Eye (tissue), 1 donor: ENCODE results near the gene PLS3.
"Not testable (repeated sequence)": the region's sequence is repeated elsewhere in the genome, so short reads cannot be mapped to it uniquely, and the experiment has no call there.

Experiments
- DNase-seq: peaks from one replicate; pipeline ENCODE4 v3.0.0-alpha.2; 2015

The PLS3 gene

GRCh38 chrX:115616943-115617563 lies 56.1 kb downstream of the PLS3 start:
- DNase-seq, result no peak

GRCh38 chrX:115622534-115622933 lies 61.6 kb downstream of the PLS3 start:
- no peak for DNase-seq

DNA sequence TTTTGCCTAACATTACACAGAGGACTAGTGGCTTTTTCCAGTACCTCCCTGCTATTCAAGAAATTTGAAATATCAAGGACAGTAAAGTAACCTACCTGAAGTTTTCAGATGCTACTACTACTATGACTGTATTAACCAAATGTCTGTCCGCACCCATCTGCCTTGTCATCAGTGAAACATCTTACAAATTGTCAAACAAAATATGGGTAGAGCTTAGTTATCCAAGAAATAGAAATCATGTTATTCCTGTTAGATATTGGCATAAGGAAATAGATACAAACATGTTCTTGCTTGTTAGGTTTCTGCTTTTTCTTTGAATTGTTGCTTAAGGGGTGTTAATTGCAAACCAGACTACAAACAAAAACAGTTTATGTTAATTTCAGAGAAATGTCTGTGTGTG lies 63.9 kb downstream of the PLS3 start:
- DNase-seq, result no peak

DNA sequence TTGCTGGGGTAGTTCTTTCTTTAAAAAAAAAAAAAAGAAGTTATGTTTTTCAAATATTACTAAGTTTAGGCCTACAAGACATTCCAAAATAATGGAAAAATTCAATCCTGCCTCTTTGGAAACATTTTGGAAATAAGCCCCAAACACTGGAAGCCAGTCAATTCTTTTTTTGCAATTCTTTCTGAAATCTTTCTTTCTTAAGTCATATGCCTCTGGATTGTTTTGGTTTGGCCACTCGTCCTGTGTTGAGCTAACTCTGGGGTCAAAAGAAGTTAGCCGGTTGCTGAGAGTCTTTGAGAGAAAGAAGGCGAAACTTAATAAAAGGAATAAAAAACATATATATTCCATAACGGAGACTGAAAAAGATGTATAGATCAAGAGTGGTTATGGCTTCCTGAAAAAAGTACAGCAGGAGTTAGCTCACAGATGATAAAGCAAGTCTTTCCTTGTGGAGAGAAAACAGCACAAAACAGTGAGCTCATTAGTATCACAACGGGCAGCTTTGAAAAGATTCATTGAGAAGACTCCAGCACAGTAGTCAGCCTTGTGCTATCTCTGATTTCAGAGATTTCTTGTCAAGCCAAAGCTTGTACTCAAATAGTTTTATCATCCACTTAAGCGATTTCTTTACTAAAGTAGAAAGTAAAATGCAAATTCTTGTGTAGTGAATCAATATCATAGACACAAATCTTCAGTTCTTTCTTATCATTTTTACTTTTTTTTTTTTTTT lies 64.8 kb downstream of the PLS3 start:
- peak; percentile 17 for DNase-seq

- DNase-seq, result no peak
Measured at GRCh38 chrX:115630204-115630603, 69.2 kb downstream of the PLS3 start.

DNA sequence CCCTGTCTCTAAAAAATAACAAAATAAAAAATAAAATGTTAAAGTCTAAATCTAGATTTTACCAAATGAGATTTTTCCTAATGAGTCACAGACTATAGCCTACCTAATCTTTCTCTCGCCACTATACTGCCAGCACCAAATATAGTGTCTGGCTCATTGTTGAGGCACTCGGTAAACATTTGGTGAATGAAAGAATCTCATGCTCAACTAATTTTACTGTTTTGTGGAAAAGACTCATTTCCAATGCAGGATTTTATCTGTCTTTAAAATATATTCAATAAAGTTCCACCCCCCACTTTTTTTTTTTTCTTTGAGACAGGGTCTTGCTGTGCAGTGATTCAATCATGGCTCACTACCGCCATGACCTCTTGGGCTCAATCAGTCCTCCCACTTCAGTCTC lies 71.5 kb downstream of the PLS3 start:
- DNase-seq, result no peak

DNA sequence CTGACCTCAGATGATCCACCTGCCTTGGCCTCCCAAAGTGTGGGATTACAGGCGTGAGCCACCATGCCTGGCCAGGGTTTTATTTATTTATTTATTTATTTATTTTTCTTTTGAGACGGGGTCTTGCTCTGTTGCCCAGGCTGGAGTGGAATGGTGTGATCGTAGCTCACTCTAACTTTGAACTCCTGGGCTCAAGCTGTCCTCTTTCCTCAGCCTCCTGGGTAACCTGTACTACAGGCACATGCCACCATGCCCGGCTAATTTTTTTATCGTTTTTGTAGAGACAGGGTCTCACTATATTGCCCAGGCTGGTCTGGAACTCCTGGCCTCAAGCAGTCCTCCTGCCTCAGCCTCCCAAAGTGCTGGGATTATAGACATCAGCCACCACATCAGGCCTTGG lies 72.4 kb downstream of the PLS3 start:
- DNase-seq, result not testable (repeated sequence)

GRCh38 chrX:115639334-115639880 lies 78.4 kb downstream of the PLS3 start:
- DNase-seq, result no peak

GRCh38 chrX:115642311-115642710 lies 81.3 kb downstream of the PLS3 start:
- DNase-seq, result peak; percentile 15

- peak; percentile 79 for DNase-seq
Measured at GRCh38 chrX:115642895-115643530, 82.0 kb downstream of the PLS3 start.

- not testable (repeated sequence) for DNase-seq
Measured at GRCh38 chrX:115644397-115644796, 83.4 kb downstream of the PLS3 start.

- DNase-seq, result peak; percentile 5
Measured at GRCh38 chrX:115649461-115650063, 88.6 kb downstream of the PLS3 start.

- DNase-seq, result no peak
Measured at GRCh38 chrX:115650449-115650848, 89.5 kb downstream of the PLS3 start.

- DNase-seq, result peak; percentile 57
Measured at GRCh38 chrX:115650916-115651315, 89.9 kb downstream of the PLS3 start.

DNA sequence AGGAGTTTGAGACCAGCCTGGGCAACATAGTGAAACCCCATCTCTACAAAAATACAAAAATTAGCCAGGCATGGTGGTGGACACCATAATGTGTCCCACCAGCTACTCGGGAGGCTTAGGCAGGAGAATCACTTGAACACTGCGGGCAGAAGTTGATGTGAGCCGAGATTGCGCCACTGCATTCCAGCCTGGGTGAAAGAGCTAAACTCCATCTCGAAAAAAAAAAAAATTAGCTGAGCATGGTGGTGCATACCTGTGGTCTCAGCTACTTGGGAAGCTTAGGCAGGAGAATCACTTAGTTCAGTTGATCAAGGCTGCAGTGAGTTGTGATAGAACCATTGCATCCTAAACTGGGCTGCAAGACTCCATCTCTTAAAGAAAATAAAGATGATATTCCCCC lies 91.2 kb downstream of the PLS3 start:
- DNase-seq, result no peak

GRCh38 chrX:115665122-115665521 lies 104.1 kb downstream of the PLS3 start:
- no peak for DNase-seq

GRCh38 chrX:115679460-115679859 lies 118.5 kb downstream of the PLS3 start:
- DNase-seq, result peak; percentile 12

- DNase-seq, result no peak
Measured at GRCh38 chrX:115687595-115687994, 126.6 kb downstream of the PLS3 start.

- peak; percentile 19 for DNase-seq
Measured at GRCh38 chrX:115689931-115690330, 129.0 kb downstream of the PLS3 start.

DNA sequence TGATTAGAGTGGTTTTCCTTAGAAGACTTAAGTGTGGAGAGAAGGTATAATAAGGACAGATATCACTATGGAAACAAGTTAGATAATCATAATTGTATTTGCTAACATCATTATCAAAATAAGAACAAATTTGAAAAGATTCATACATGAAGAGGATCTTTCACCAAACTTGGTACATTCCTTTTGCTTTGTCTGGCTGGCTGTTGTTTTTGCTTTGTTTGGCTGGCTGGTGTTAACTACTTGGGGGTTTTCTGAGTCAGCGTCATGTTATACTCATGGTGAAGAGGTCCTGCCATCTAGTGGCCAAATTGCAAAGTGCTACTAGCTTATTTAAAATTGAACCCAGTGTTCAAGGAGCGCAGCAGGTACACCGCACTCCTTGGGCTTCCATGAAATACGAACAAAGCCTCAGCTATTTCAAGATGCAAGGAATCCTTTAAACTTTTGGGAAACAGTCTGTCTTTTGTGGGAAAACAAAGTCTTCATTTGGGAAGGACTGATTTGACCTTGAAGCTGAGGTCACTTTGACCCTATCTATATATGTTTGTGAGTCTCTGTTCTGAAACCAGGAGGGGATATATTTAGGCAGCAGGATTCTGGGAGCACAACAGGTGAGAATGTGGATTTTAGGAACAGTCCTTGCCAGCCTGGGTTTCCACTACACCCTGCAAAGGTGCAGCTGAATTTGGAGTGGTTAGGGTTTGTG lies 129.7 kb downstream of the PLS3 start:
- DNase-seq, result peak; percentile 83

GRCh38 chrX:115693476-115693875 lies 132.5 kb downstream of the PLS3 start:
- no peak for DNase-seq

GRCh38 chrX:115694028-115694427 lies 133.1 kb downstream of the PLS3 start:
- no peak for DNase-seq

GRCh38 chrX:115696039-115696438 lies 135.1 kb downstream of the PLS3 start:
- no peak for DNase-seq
